Measurements from ENCODE around the gene SCAP.

DNA sequence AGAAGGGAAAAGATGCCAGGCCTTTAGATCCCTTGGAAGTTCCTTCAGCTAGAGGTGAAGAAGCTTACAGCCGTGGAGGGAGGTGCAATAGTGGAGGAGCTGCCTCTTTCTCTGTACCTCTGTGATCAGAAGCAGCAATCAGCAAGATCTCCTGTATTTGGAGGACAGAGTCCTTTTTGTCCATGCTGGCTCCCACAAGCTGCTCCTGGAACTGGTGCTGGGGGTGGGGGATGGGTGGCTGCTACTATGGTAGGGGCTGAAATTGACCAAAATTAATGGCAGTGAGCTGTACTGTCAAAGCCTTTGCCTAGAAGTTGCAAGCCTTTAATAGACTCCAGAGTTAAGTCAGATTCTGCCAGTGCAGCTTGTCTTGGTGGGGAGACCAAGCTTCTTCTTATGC is 76.7 kb downstream of the SCAP start:
- no peak for TF ChIP-seq CTCF (IDR thresholded peaks at IDR 0.05; ENCODE audit: insufficient read depth, low read length, poor library complexity, severe bottlenecking)
- no peak for TF ChIP-seq EZH2phosphoT487 (conservative IDR thresholded peaks at IDR 0.05; ENCODE audit: low read length)
